ENCODE measurements around the gene MCF2.

GRCh38 chrX:139560221-139560620 is 147.7 kb downstream of the MCF2 start:
- no peak for TF ChIP-seq CTCF (conservative IDR thresholded peaks at IDR 0.05 in 1 of 2, IDR thresholded peaks at IDR 0.05 in 1 of 2; ENCODE audit: low read depth in 1 of 2, low read length in 2 of 2)
- no peak for TF ChIP-seq EZH2 (IDR thresholded peaks at IDR 0.05; ENCODE audit: low read length, missing control alignments)
